Neural progenitor cell (in vitro differentiated cells): ENCODE data around the gene CALY. TPM values are rescaled to one million over a fixed set of nuclear protein-coding genes. Genes with fewer than 3 reads are reported as not detected.

Source experiments
- DNase-seq: peaks from one replicate; pipeline ENCODE4 v3.0.0-alpha.2; 2016; ENCODE audit warnings: low spot score
- H2AFZ ChIP-seq: fragments of 200-600 bp; sonication (generic); replicated peaks from 2 replicates; pipeline ENCODE4 v1.6.1; 2016; ENCODE audit warnings: antibody characterized with exemption
- H3F3A ChIP-seq: fragments of 200-600 bp; sonication (generic); 2 replicates; pipeline ENCODE4 v1.6.1; 2016; ENCODE audit warnings: antibody characterized with exemption, low read depth
- H3K27ac ChIP-seq: fragments of 200-600 bp; sonication (generic); 2 replicates; pipeline ENCODE4 v1.5.1; 2016; ENCODE audit warnings: mild to moderate bottlenecking
- H3K27me3 ChIP-seq: fragments of 200-600 bp; sonication (generic); 2 replicates; pipeline ENCODE4 v1.6.1; 2016; ENCODE audit warnings: mild to moderate bottlenecking, moderate library complexity
- H3K36me3 ChIP-seq: fragments of 200-600 bp; sonication (generic); 2 replicates; pipeline ENCODE4 v1.5.1; 2016
- H3K4me1 ChIP-seq: fragments of 200-600 bp; sonication (generic); 2 replicates; pipeline ENCODE4 v1.6.1; 2016; ENCODE audit warnings: mixed run types
- H3K4me2 ChIP-seq: fragments of 200-600 bp; sonication (generic); 2 replicates; pipeline ENCODE4 v1.6.1; 2016
- H3K4me3 ChIP-seq: fragments of 200-600 bp; sonication (generic); 2 replicates; pipeline ENCODE4 v1.5.1; 2016
- H3K79me2 ChIP-seq: fragments of 200-600 bp; sonication (generic); 2 replicates; pipeline ENCODE4 v1.6.1; 2016; ENCODE audit warnings: low read depth
- H3K9ac ChIP-seq: fragments of 200-600 bp; sonication (generic); 2 replicates; pipeline ENCODE4 v1.6.1; 2016
- H3K9me3 ChIP-seq: fragments of 200-600 bp; sonication (generic); 2 replicates; pipeline ENCODE4 v1.5.1; 2016; ENCODE audit warnings: low read depth
- H4K20me1 ChIP-seq: fragments of 200-600 bp; sonication (generic); 2 replicates; pipeline ENCODE4 v1.6.1; 2016; ENCODE audit warnings: low read depth
- H3K27ac Mint-ChIP-seq: 3 replicates; pipeline ENCODE4 v1.8.0; 2021; ENCODE audit warnings: mixed read lengths
- H3K27me3 Mint-ChIP-seq: 2 replicates; pipeline ENCODE4 v1.8.0; 2022; ENCODE audit warnings: low read depth, mild to moderate bottlenecking, inconsistent platforms, moderate library complexity, mixed read lengths; ENCODE audit not compliant: insufficient read depth
- H3K36me3 Mint-ChIP-seq: 3 replicates; pipeline ENCODE4 v1.8.0; 2021; ENCODE audit warnings: mixed read lengths
- H3K4me1 Mint-ChIP-seq: 3 replicates; pipeline ENCODE4 v1.8.0; 2021; ENCODE audit warnings: mixed read lengths
- H3K4me3 Mint-ChIP-seq: 3 replicates; pipeline ENCODE4 v1.8.0; 2021; ENCODE audit warnings: mild to moderate bottlenecking, moderate library complexity, mixed read lengths
- H3K9me3 Mint-ChIP-seq: 3 replicates; pipeline ENCODE4 v1.8.0; 2020; ENCODE audit warnings: mixed read lengths
- EZH2 ChIP-seq: fragments of 200-600 bp; sonication (generic); IDR thresholded peaks from 2 replicates; pipeline ENCODE4 v1.6.1; 2017; ENCODE audit warnings: antibody characterized with exemption, mild to moderate bottlenecking, moderate library complexity
- EZH2phosphoT487 ChIP-seq: fragments of 200-600 bp; sonication (generic); IDR thresholded peaks from 2 replicates; pipeline ENCODE4 v1.6.1; 2017; ENCODE audit warnings: antibody characterized with exemption
- total RNA-seq: library from RNA; depleted of rRNA; stranded (reverse); fragments of >200 nt; gene quantifications from 2 replicates; pipeline ENCODE4 v1.2.3, GENCODE V29; 2015; ENCODE audit warnings: low replicate concordance
- TF ChIP-seq, protein P1 (sequence below): fragments of 200-600 bp; sonication (generic); IDR thresholded peaks from 2 replicates; pipeline ENCODE4 v1.5.1; 2017; ENCODE audit warnings: antibody characterized with exemption, mild to moderate bottlenecking

CALY gene
- total RNA-seq, 1 donor from 2014 or later, result not detected

GRCh38 chr10:133299224-133299623 lies 37.5 kb downstream of the CALY start:
- Histone ChIP-seq H3F3A (no peaks in the 10 kb centered on the region), H3K9ac (no peak overlapping the region), H3K79me2 (peaks cover 17% of the 10 kb centered on the region), H3K27ac (no peak overlapping the region), H3K9me3 (no peaks in the 10 kb centered on the region), H3K36me3 (no peaks in the 10 kb centered on the region), H3K27me3 (no peaks in the 10 kb centered on the region), H3K4me3 (no peak overlapping the region), H3K4me1 (no peaks in the 10 kb centered on the region), H2AFZ (no peak overlapping the region), H3K4me2 (no peak overlapping the region), H4K20me1 (peaks cover 17% of the 10 kb centered on the region)
- Mint-ChIP-seq H3K4me1 (no peaks in the 10 kb centered on the region), H3K4me3 (no peak overlapping the region), H3K27me3 (peaks cover 3% of the 10 kb centered on the region), H3K9me3 (no peaks in the 10 kb centered on the region), H3K27ac (no peak overlapping the region), H3K36me3 (peaks cover 25% of the 10 kb centered on the region)
- TF ChIP-seq, protein P1, sequence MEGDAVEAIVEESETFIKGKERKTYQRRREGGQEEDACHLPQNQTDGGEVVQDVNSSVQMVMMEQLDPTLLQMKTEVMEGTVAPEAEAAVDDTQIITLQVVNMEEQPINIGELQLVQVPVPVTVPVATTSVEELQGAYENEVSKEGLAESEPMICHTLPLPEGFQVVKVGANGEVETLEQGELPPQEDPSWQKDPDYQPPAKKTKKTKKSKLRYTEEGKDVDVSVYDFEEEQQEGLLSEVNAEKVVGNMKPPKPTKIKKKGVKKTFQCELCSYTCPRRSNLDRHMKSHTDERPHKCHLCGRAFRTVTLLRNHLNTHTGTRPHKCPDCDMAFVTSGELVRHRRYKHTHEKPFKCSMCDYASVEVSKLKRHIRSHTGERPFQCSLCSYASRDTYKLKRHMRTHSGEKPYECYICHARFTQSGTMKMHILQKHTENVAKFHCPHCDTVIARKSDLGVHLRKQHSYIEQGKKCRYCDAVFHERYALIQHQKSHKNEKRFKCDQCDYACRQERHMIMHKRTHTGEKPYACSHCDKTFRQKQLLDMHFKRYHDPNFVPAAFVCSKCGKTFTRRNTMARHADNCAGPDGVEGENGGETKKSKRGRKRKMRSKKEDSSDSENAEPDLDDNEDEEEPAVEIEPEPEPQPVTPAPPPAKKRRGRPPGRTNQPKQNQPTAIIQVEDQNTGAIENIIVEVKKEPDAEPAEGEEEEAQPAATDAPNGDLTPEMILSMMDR, result no peak
- TF ChIP-seq EZH2, result no peak
- TF ChIP-seq EZH2phosphoT487, result no peak
- DNase-seq, result no peak

- DNase-seq, result no peak
- no peaks in the 10 kb centered on the region for H3F3A ChIP-seq
- TF ChIP-seq EZH2phosphoT487, result no peak
- H3K9ac ChIP-seq, result no peak overlapping the region
- no peak overlapping the region for H3K27ac ChIP-seq
- peaks cover 3% of the 10 kb centered on the region for H3K27me3 Mint-ChIP-seq
- H3K4me3 ChIP-seq, result no peak overlapping the region
- no peak overlapping the region for H3K4me3 Mint-ChIP-seq
- H3K27ac Mint-ChIP-seq, result no peak overlapping the region
- no peaks in the 10 kb centered on the region for H3K27me3 ChIP-seq
- H3K4me2 ChIP-seq, result no peak overlapping the region
- H3K4me1 Mint-ChIP-seq, result no peaks in the 10 kb centered on the region
- H3K36me3 Mint-ChIP-seq, result peaks cover 25% of the 10 kb centered on the region
- no peaks in the 10 kb centered on the region for H3K9me3 ChIP-seq
- no peaks in the 10 kb centered on the region for H3K36me3 ChIP-seq
- H3K4me1 ChIP-seq, result no peaks in the 10 kb centered on the region
- H2AFZ ChIP-seq, result no peak overlapping the region
- H3K9me3 Mint-ChIP-seq, result no peaks in the 10 kb centered on the region
- H4K20me1 ChIP-seq, result peaks cover 10% of the 10 kb centered on the region
- H3K79me2 ChIP-seq, result peaks cover 10% of the 10 kb centered on the region
Observed at GRCh38 chr10:133298466-133298865, 38.2 kb downstream of the CALY start.

DNA sequence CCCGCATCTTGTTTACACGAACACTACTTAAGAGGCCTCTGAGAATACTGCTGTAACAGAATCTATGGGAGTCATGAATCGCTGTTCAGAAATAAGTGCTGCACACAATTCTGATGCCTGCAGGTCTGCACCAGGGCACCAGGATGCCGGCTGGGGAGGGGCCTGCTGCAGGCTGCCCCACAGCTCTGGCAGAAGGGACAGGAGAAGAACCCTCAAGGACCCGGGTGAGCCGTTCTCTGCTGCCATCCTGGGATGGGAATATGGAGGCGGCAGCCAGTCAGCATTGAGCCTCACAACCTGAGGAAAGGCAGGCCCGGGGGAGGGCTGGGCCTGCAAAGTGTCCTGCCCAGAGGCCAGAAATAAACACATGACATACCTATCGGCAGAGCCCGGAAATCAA lies 39.2 kb downstream of the CALY start:
- Mint-ChIP-seq H3K27ac (no peak overlapping the region), H3K4me1 (no peaks in the 10 kb centered on the region), H3K36me3 (peaks cover 25% of the 10 kb centered on the region), H3K27me3 (peaks cover 1% of the 10 kb centered on the region), H3K4me3 (no peak overlapping the region), H3K9me3 (no peaks in the 10 kb centered on the region)
- DNase-seq, result no peak
- no peak overlapping the region for H3K27ac ChIP-seq
- no peaks in the 10 kb centered on the region for H3K4me1 ChIP-seq
- H3K36me3 ChIP-seq, result no peaks in the 10 kb centered on the region
- H3K9me3 ChIP-seq, result no peaks in the 10 kb centered on the region
- H3F3A ChIP-seq, result no peaks in the 10 kb centered on the region
- peaks cover under 1% of the 10 kb centered on the region for H4K20me1 ChIP-seq
- no peak overlapping the region for H3K9ac ChIP-seq
- peaks cover 2% of the 10 kb centered on the region for H3K79me2 ChIP-seq
- H3K4me2 ChIP-seq, result no peak overlapping the region
- no peak overlapping the region for H2AFZ ChIP-seq
- H3K4me3 ChIP-seq, result no peak overlapping the region
- TF ChIP-seq EZH2 (no peak), EZH2phosphoT487 (no peak)
- TF ChIP-seq, protein P1, result no peak
- no peaks in the 10 kb centered on the region for H3K27me3 ChIP-seq

GRCh38 chr10:133295426-133296320 lies 41.0 kb downstream of the CALY start:
- H3K27me3 ChIP-seq, result no peaks in the 10 kb centered on the region
- H2AFZ ChIP-seq, result no peak overlapping the region
- H3K27ac ChIP-seq, result no peak overlapping the region
- Mint-ChIP-seq H3K36me3 (peaks cover 24% of the 10 kb centered on the region), H3K4me1 (no peaks in the 10 kb centered on the region), H3K9me3 (no peaks in the 10 kb centered on the region), H3K27me3 (peaks cover 2% of the 10 kb centered on the region), H3K4me3 (no peak overlapping the region), H3K27ac (no peak overlapping the region)
- no peaks in the 10 kb centered on the region for H3K9me3 ChIP-seq
- no peak for DNase-seq
- no peak overlapping the region for H3K4me2 ChIP-seq
- H3F3A ChIP-seq, result no peaks in the 10 kb centered on the region
- no peak overlapping the region for H3K4me3 ChIP-seq
- TF ChIP-seq EZH2 (no peak), EZH2phosphoT487 (no peak)
- TF ChIP-seq, protein P1, result no peak
- H3K4me1 ChIP-seq, result no peaks in the 10 kb centered on the region
- H4K20me1 ChIP-seq, result no peaks in the 10 kb centered on the region
- no peak overlapping the region for H3K9ac ChIP-seq
- H3K79me2 ChIP-seq, result no peaks in the 10 kb centered on the region
- no peaks in the 10 kb centered on the region for H3K36me3 ChIP-seq
